HEK293T (cell line): ENCODE measurements around the gene ZNF319.

Experiments
- ARNT ChIP-seq: fragments of 450-650 bp; IDR thresholded peaks from 2 replicates; pipeline ENCODE4 v1.6.1; 2017; ENCODE audit warnings: mild to moderate bottlenecking
- BHLHE40 ChIP-seq: fragments of 450-650 bp; IDR thresholded peaks from 2 replicates; pipeline ENCODE4 v1.6.1; 2016; ENCODE audit warnings: mild to moderate bottlenecking, moderate library complexity, borderline replicate concordance
- ELF4 ChIP-seq: fragments of 450-650 bp; IDR thresholded peaks from 2 replicates; pipeline ENCODE4 v1.6.1; 2017; ENCODE audit warnings: antibody characterized with exemption
- FOXA1 ChIP-seq: fragments of 450-650 bp; IDR thresholded peaks from 2 replicates; pipeline ENCODE4 v1.6.1; 2016; ENCODE audit warnings: mild to moderate bottlenecking
- FOXK2 ChIP-seq: fragments of 450-650 bp; IDR thresholded peaks from 2 replicates; pipeline ENCODE4 v1.6.1; 2016; ENCODE audit warnings: mild to moderate bottlenecking
- HDGF ChIP-seq: fragments of 450-650 bp; IDR thresholded peaks from 2 replicates; pipeline ENCODE4 v1.6.1; 2017; ENCODE audit warnings: antibody characterized with exemption, borderline replicate concordance
- LEF1 ChIP-seq: fragments of 450-650 bp; IDR thresholded peaks from 2 replicates; pipeline ENCODE4 v1.6.1; 2017; ENCODE audit warnings: mild to moderate bottlenecking, borderline replicate concordance
- SP1 ChIP-seq: fragments of 450-650 bp; IDR thresholded peaks from 2 replicates; pipeline ENCODE4 v1.6.1; 2017
- SUZ12 ChIP-seq: fragments of 450-650 bp; IDR thresholded peaks from 2 replicates; pipeline ENCODE4 v1.6.1; 2016; ENCODE audit warnings: mild to moderate bottlenecking
- TARDBP ChIP-seq: fragments of 450-650 bp; IDR thresholded peaks from 2 replicates; pipeline ENCODE4 v1.6.1; 2016

- TF ChIP-seq FOXA1 (no peak), BHLHE40 (no peak), ARNT (no peak), FOXK2 (no peak), SP1 (no peak), TARDBP (no peak), ELF4 (no peak), HDGF (no peak), LEF1 (no peak), SUZ12 (no peak)
Measured at GRCh38 chr16:57956924-57957672, 43.4 kb downstream of the ZNF319 start.
